Measurements from ENCODE around the gene PRPSAP1. TPM values are rescaled to one million over a fixed set of nuclear protein-coding genes. Genes with fewer than 3 reads are reported as not detected.

Gene PRPSAP1
- total RNA-seq, 1 experiment from 2014 or later: 47.8 TPM

DNA sequence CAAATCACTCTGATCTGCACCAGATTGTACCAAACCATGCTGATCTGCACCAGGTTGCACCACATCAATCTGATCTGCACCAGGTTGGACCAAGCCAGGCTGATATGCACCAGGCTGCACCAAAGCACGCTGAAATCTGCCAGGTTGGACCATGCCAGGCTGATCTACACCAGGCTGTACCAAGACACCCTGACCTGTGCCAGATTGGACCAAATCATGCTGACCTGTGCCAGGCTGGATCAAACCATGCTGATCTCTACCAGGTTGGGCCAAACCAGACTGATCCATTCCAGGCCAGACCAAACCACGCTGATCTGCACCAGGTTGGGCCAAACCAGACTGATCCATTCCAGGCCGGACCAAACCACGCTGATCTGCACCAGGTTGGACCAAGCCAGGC lies 61.1 kb downstream of the PRPSAP1 start:
- no peaks in the 10 kb centered on the region for H3K9me3 ChIP-seq (ENCODE audit: low read length)
- intact Hi-C loops (cut with micrococcal nuclease): no loop called here
- no TSS peak for BruUV-seq (replicated peaks)

DNA sequence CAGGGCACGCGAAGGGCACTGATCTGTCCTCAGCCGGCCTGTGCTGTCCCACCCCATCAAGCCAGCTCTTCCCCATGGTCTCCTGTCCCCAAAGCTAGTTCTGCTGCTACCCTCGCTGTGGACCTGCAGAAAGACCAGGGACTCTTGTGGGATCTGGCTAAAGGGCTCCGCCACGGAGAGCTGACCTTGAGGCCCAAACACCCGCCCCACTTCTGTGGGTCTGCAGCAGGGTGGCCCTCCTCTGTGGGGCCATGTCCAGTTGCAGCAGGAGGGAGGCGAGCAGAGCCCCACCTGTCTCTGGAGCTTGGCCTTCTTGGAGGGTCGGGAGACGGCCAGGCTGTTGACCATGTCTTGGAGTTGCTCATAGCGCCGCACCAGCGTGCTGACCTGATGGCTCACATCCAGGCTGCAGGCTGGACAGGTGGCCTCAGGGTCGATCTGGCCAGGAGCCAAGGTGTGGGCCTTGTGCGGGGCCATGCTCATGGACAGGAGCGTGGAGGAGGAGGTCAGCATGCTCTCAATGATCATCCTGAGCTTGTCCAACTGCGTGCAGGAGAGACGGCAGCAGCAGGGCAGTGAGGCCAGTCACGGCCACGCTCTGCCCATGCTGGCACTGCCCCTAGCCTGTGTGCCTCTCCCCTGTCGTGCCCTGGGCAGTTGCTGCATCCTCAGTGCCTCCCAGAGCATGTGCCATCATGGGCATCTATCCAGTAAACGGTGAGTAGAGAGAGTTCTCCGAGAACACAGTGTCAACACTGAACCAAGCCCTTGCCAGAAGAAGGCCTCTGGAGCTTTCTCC lies 71.9 kb downstream of the PRPSAP1 start:
- Histone ChIP-seq H3K4me1 (ENCODE audit: insufficient read depth, low read length) (peaks cover 7% of the 10 kb centered on the region), H3K4me3 (ENCODE audit: low read length) (no peak overlapping the region), H3K27me3 (ENCODE audit: low read length) (no peaks in the 10 kb centered on the region), H2AFZ (ENCODE audit: low read length) (no peak overlapping the region), H3K9me2 (replicated peaks; ENCODE audit: low read length) (no peaks in the 10 kb centered on the region), H4K20me1 (ENCODE audit: low read length) (no peaks in the 10 kb centered on the region), H3K4me2 (ENCODE audit: low read length) (no peak overlapping the region), H3K79me2 (ENCODE audit: low read length) (no peaks in the 10 kb centered on the region), H3F3A (ENCODE audit: low read length, unreplicated experiment) (no peaks in the 10 kb centered on the region), H3K9ac (ENCODE audit: low read length) (no peak overlapping the region), H3K27ac (ENCODE audit: low read length) (no peak overlapping the region), H3K36me3 (ENCODE audit: low read depth, low read length) (no peaks in the 10 kb centered on the region), H3K9me3 (ENCODE audit: low read length) (no peaks in the 10 kb centered on the region)
- ChIA-PET CTCF (no interaction called here), POLR2A (ENCODE audit: unreplicated experiment) (no interaction called here)
- BruUV-seq (replicated peaks): no TSS peak
- ATAC-seq (no peak), DNase-seq (no peak)
- intact Hi-C loops (cut with micrococcal nuclease): no loop called here
- TF ChIP-seq EZH2phosphoT487 (IDR thresholded peaks at IDR 0.05; ENCODE audit: borderline replicate concordance, low read length) (no peak), CTCF (conservative IDR thresholded peaks at IDR 0.05; ENCODE audit: low read depth, low read length) (no peak), EZH2 (IDR thresholded peaks at IDR 0.05; ENCODE audit: low read length, unreplicated experiment) (no peak)

More for the DNA sequence above, 61.1 kb downstream of the PRPSAP1 start:
- Histone ChIP-seq H3K27ac (ENCODE audit: low read length) (no peak overlapping the region), H3K4me2 (ENCODE audit: low read length) (no peak overlapping the region), H4K20me1 (ENCODE audit: low read length) (no peaks in the 10 kb centered on the region), H3F3A (ENCODE audit: low read length, unreplicated experiment) (no peaks in the 10 kb centered on the region), H3K27me3 (ENCODE audit: low read length) (no peaks in the 10 kb centered on the region), H2AFZ (ENCODE audit: low read length) (no peak overlapping the region), H3K4me3 (ENCODE audit: low read length) (no peak overlapping the region), H3K36me3 (ENCODE audit: low read depth, low read length) (no peaks in the 10 kb centered on the region), H3K79me2 (ENCODE audit: low read length) (no peaks in the 10 kb centered on the region), H3K9me2 (replicated peaks; ENCODE audit: low read length) (no peaks in the 10 kb centered on the region), H3K9ac (ENCODE audit: low read length) (no peak overlapping the region), H3K4me1 (ENCODE audit: insufficient read depth, low read length) (no peaks in the 10 kb centered on the region)
- POLR2A ChIA-PET (ENCODE audit: unreplicated experiment): no interaction called here
- DNase-seq (no peak), ATAC-seq (no peak)
- CTCF ChIA-PET: no interaction called here
- no peak for TF ChIP-seq CTCF (conservative IDR thresholded peaks at IDR 0.05; ENCODE audit: low read depth, low read length)
- no peak for TF ChIP-seq EZH2phosphoT487 (IDR thresholded peaks at IDR 0.05; ENCODE audit: borderline replicate concordance, low read length)
- no peak for TF ChIP-seq EZH2 (IDR thresholded peaks at IDR 0.05; ENCODE audit: low read length, unreplicated experiment)

DNA sequence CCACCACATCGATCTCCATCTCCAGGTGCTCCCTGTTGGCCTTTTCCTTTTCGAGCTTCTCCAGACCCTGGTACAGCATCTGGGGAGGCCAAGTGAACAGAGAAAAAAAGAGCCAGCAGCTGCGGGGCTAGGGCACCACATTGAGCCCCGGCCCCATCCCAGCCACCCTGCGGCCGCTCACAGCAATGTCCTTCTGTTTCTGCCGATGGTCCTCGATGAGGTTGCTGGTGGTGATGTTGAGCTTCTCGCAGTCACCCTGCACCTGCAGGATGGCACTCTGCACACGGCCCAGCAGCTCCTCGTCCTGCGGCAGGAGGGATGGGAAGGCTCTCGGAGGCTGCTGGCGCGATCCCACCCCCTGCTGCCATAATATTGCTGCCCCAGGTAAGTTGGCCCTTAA lies 73.1 kb downstream of the PRPSAP1 start:
- no peak overlapping the region for H3K4me3 ChIP-seq (ENCODE audit: low read length)
- no peak for DNase-seq
- H3K4me1 ChIP-seq (ENCODE audit: insufficient read depth, low read length): peaks cover 13% of the 10 kb centered on the region
- no peak overlapping the region for H3K9ac ChIP-seq (ENCODE audit: low read length)
- H3K9me3 ChIP-seq (ENCODE audit: low read length): no peaks in the 10 kb centered on the region
- no peaks in the 10 kb centered on the region for H3K79me2 ChIP-seq (ENCODE audit: low read length)
- no peaks in the 10 kb centered on the region for H3K36me3 ChIP-seq (ENCODE audit: low read depth, low read length)
- intact Hi-C loops (cut with micrococcal nuclease): no loop called here
- no peak overlapping the region for H2AFZ ChIP-seq (ENCODE audit: low read length)
- H3K27me3 ChIP-seq (ENCODE audit: low read length): no peaks in the 10 kb centered on the region
- TF ChIP-seq EZH2 (IDR thresholded peaks at IDR 0.05; ENCODE audit: low read length, unreplicated experiment): no peak
- no peak for TF ChIP-seq CTCF (conservative IDR thresholded peaks at IDR 0.05; ENCODE audit: low read depth, low read length)
- no peak for TF ChIP-seq EZH2phosphoT487 (IDR thresholded peaks at IDR 0.05; ENCODE audit: borderline replicate concordance, low read length)
- no peak overlapping the region for H3K27ac ChIP-seq (ENCODE audit: low read length)
- no peak overlapping the region for H3K4me2 ChIP-seq (ENCODE audit: low read length)
- BruUV-seq (replicated peaks): no TSS peak
- H3K9me2 ChIP-seq (replicated peaks; ENCODE audit: low read length): no peaks in the 10 kb centered on the region
- ChIA-PET POLR2A (ENCODE audit: unreplicated experiment) (no interaction called here), CTCF (interaction anchor here (0.8 to 2.0 kb wide), 2 partner anchors 100 to 118 kb away, joined by 3 to 13 read pairs; no protein-coding TSS in a partner anchor)
- H4K20me1 ChIP-seq (ENCODE audit: low read length): no peaks in the 10 kb centered on the region
- no peak for ATAC-seq
- no peaks in the 10 kb centered on the region for H3F3A ChIP-seq (ENCODE audit: low read length, unreplicated experiment)

Data from PC-3 (cell line).